Thyroid gland (tissue), 4 donors: ENCODE results near the gene PCGF3.

ENCODE experiments used
- CTCF ChIP-seq, 6 experiments: fragments of 200-600 bp in 3 of 6; fragments of 450-650 bp in 3 of 6; sonication (generic) in 3 of 6; IDR thresholded peaks; one replicate each; pipeline ENCODE4 v1.5.1; 2016 to 2019; ENCODE audit warnings: antibody characterized with exemption in 6 of 6, mild to moderate bottlenecking in 2 of 6, inconsistent platforms in 1 of 6, moderate library complexity in 1 of 6
- POLR2A ChIP-seq, 2 donors: fragments of 450-650 bp; IDR thresholded peaks; one replicate each; pipeline ENCODE4 v1.6.1; 2017; ENCODE audit warnings: antibody characterized with exemption in 2 of 2, mild to moderate bottlenecking in 2 of 2, moderate library complexity in 1 of 2

- no peak for TF ChIP-seq POLR2A (IDR thresholded peaks at IDR 0.05)
- no peak for TF ChIP-seq CTCF (IDR thresholded peaks at IDR 0.05)
These were observed 48.9 kb upstream of the PCGF3 start for GRCh38 chr4:656436-657337.
